Keratinocyte (primary cell): ENCODE results near the gene NT5DC2. TPM values are rescaled to one million over a fixed set of nuclear protein-coding genes. Genes with fewer than 3 reads are reported as not detected.

ENCODE experiments used
- DNase-seq: peaks from one replicate; pipeline ENCODE4 v3.0.0-alpha.2; 2011; ENCODE audit warnings: low read depth, missing footprints, low spot score
- FAIRE-seq: peaks from 2 replicates; lab custom pipeline; 2011; peaks lifted over from hg19 to GRCh38; lab: Jason Lieb, UNC
- H2AFZ ChIP-seq: 2 replicates; pipeline ENCODE4 v1.6.0; 2012; ENCODE audit warnings: low read length, control low read depth, inconsistent platforms; ENCODE audit not compliant: control insufficient read depth
- H3K27ac ChIP-seq: 2 replicates; pipeline ENCODE4 v1.5.1; 2011; ENCODE audit warnings: low read length; ENCODE audit not compliant: control insufficient read depth, insufficient read depth
- H3K27me3 ChIP-seq: 3 replicates; pipeline ENCODE4 v1.6.0; 2011; ENCODE audit warnings: low read length; ENCODE audit not compliant: control insufficient read depth, insufficient read depth; ENCODE audit errors: extremely low read depth
- H3K36me3 ChIP-seq, 2 experiments: 2 replicates in 1 of 2; 3 replicates in 1 of 2; pipeline ENCODE4 v1.5.1; 2011; ENCODE audit warnings: low read length in 2 of 2, mild to moderate bottlenecking in 1 of 2; ENCODE audit not compliant: control insufficient read depth in 2 of 2, insufficient read depth in 2 of 2; ENCODE audit errors: extremely low read depth in 1 of 2
- H3K4me1 ChIP-seq: 3 replicates; pipeline ENCODE4 v1.5.1; 2011; ENCODE audit warnings: low read length; ENCODE audit not compliant: control insufficient read depth, insufficient read depth; ENCODE audit errors: extremely low read depth
- H3K4me2 ChIP-seq: 3 replicates; pipeline ENCODE4 v1.6.0; 2011; ENCODE audit warnings: low read depth, low read length; ENCODE audit not compliant: control insufficient read depth, insufficient read depth; ENCODE audit errors: extremely low read depth
- H3K4me3 ChIP-seq, 3 experiments: fragments of 200-600 bp in 1 of 3; sonication (generic) in 1 of 3; 2 replicates in 2 of 3; 3 replicates in 1 of 3; pipeline ENCODE4 v1.5.1; 2011 to 2016; ENCODE audit warnings: low read length in 3 of 3, mild to moderate bottlenecking in 3 of 3, control low read depth in 2 of 3, inconsistent platforms in 1 of 3, low read depth in 1 of 3, mixed read lengths in 1 of 3, mixed run types in 1 of 3, moderate library complexity in 1 of 3; ENCODE audit not compliant: control insufficient read depth in 2 of 3, insufficient read depth in 2 of 3; ENCODE audit errors: extremely low read depth in 1 of 3
- H3K79me2 ChIP-seq: 2 replicates; pipeline ENCODE4 v1.6.0; 2012; ENCODE audit warnings: low read length; ENCODE audit not compliant: control insufficient read depth, insufficient read depth
- H3K9ac ChIP-seq: 3 replicates; pipeline ENCODE4 v1.6.0; 2011; ENCODE audit warnings: low read length; ENCODE audit not compliant: control insufficient read depth, insufficient read depth; ENCODE audit errors: extremely low read depth
- H3K9me1 ChIP-seq: 3 replicates; pipeline ENCODE4 v1.6.0; 2011; ENCODE audit warnings: low read length; ENCODE audit not compliant: control insufficient read depth, insufficient read depth; ENCODE audit errors: extremely low read depth
- H3K9me3 ChIP-seq: 2 replicates; pipeline ENCODE4 v1.5.1; 2012; ENCODE audit warnings: low read depth, low read length; ENCODE audit not compliant: control insufficient read depth
- H4K20me1 ChIP-seq: 3 replicates; pipeline ENCODE4 v1.6.0; 2011; ENCODE audit warnings: low read length; ENCODE audit not compliant: control insufficient read depth, insufficient read depth; ENCODE audit errors: extremely low read depth
- EZH2 ChIP-seq: IDR thresholded peaks from one replicate; pipeline ENCODE4 v1.6.1; 2012; ENCODE audit warnings: inconsistent platforms, mild to moderate bottlenecking, low read length, moderate library complexity
- dilution Hi-C: fragments of 300-500 bp; cut with MboI; formaldehyde crosslinking; loops from one replicate; pipeline ENCODE4 v1.7.0; 2020; ENCODE audit warnings: low sequenced_read_pairs; ENCODE audit not compliant: extremely low pct_ligation_motif_present
- polyA plus RNA-seq, 5 experiments: library from polyadenylated mRNA; depleted of rRNA in 3 of 5; stranded (reverse) in 3 of 5; stranded (forward) in 1 of 5; unstranded in 1 of 5; fragments of >200 nt; gene quantifications; 1 replicate in 1 of 5; 2 replicates in 3 of 5; 3 replicates in 1 of 5; pipeline versions ENCODE4 v1.2.1 to v1.2.3, GENCODE V29; 2011 to 2012; ENCODE audit warnings: missing spikeins in 2 of 5, low read depth in 1 of 5, low replicate concordance in 1 of 5
- TF ChIP-seq, protein P1 (sequence below), 3 experiments: IDR thresholded peaks in 1 of 3; conservative IDR thresholded peaks in 1 of 3; optimal IDR thresholded peaks in 1 of 3; 2 replicates in 2 of 3; 3 replicates in 1 of 3; pipeline versions ENCODE3 to v1.5.1; 2011; ENCODE audit warnings: low read length in 3 of 3, mild to moderate bottlenecking in 3 of 3, moderate library complexity in 2 of 3, control low read depth in 1 of 3, inconsistent platforms in 1 of 3; ENCODE audit not compliant: insufficient read depth in 2 of 3; ENCODE audit errors: extremely low read depth in 1 of 3

Gene NT5DC2
- polyA plus RNA-seq, 1 donor (not counting 4 experiments of a cell fraction or from before 2014, with no cell fraction given): 54.7 TPM

DNA sequence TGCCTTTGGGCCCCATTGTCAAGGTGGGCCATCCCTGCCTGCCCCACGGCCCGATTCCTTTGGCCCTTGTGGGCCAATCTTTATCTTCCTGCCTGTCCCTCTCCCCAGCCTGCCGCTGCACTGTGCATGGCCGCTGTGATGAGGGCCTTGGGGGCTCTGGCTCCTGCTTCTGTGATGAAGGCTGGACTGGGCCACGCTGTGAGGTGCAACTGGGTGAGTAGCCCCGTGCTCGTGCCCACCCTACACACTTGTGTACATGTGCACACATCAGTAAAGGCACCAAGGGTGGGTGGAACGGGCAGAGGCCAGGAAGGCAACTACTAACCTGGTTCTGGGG is 12.2 kb downstream of the NT5DC2 start:
- FAIRE-seq: no peak
- Histone ChIP-seq H3K9me1 (peaks cover 3% of the 10 kb centered on the region), H3K4me1 (peaks cover 20% of the 10 kb centered on the region), H2AFZ (no peak overlapping the region), H3K27ac (no peak overlapping the region), H3K27me3 (peaks cover 5% of the 10 kb centered on the region), H3K4me3 (no peak overlapping the region), H4K20me1 (peaks cover 3% of the 10 kb centered on the region), H3K4me2 (no peak overlapping the region), H3K9ac (no peak overlapping the region), H3K79me2 (no peaks in the 10 kb centered on the region), H3K36me3 (peaks cover 4% of the 10 kb centered on the region in 2 experiments), H3K9me3 (no peaks in the 10 kb centered on the region)
- no peak for DNase-seq
- dilution Hi-C loops: no loop called here
- TF ChIP-seq, protein P1, sequence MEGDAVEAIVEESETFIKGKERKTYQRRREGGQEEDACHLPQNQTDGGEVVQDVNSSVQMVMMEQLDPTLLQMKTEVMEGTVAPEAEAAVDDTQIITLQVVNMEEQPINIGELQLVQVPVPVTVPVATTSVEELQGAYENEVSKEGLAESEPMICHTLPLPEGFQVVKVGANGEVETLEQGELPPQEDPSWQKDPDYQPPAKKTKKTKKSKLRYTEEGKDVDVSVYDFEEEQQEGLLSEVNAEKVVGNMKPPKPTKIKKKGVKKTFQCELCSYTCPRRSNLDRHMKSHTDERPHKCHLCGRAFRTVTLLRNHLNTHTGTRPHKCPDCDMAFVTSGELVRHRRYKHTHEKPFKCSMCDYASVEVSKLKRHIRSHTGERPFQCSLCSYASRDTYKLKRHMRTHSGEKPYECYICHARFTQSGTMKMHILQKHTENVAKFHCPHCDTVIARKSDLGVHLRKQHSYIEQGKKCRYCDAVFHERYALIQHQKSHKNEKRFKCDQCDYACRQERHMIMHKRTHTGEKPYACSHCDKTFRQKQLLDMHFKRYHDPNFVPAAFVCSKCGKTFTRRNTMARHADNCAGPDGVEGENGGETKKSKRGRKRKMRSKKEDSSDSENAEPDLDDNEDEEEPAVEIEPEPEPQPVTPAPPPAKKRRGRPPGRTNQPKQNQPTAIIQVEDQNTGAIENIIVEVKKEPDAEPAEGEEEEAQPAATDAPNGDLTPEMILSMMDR (optimal IDR thresholded peaks at IDR 0.05 in 1 of 3, IDR thresholded peaks at IDR 0.05 in 1 of 3, conservative IDR thresholded peaks at IDR 0.05 in 1 of 3; ENCODE audit: extremely low read depth in 1 of 3, insufficient read depth in 2 of 3, low read length in 3 of 3): no peak
- TF ChIP-seq EZH2: no peak

DNA sequence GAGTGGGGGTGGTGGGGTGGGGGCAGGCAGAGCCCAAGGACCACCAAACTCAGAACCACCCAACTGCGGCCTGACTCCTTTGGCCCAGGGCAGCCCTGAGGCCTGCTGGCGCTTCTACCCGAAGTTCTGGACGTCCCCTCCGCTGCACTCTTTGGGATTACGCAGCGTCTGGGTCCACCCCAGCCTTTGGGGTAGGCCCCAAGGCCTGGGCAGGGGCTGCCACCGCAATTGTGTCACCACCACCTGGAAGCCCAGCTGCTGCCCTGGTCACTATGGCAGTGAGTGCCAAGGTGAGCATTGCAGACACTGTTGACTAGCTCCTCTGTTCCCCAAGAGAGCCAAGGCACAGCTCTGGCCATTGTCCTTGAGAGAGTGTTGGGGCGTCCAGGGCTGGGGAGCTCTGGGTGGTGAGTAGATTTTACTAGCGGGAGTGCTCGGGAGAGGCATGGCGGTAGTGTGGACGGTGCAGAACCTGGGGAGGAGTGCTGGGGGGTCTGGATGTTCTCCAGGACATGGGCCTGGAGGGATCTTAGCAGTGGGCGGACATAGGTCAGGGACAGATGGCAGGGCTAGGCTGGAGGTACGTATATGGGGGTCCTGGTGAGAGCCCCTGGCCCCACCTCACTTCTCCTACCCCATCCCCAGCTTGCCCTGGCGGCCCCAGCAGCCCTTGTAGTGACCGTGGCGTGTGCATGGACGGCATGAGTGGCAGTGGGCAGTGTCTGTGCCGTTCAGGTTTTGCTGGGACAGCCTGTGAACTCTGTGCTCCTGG is 12.8 kb downstream of the NT5DC2 start:
- TF ChIP-seq, protein P1 (optimal IDR thresholded peaks at IDR 0.05 in 1 of 3, IDR thresholded peaks at IDR 0.05 in 1 of 3, conservative IDR thresholded peaks at IDR 0.05 in 1 of 3; ENCODE audit: extremely low read depth in 1 of 3, insufficient read depth in 2 of 3, low read length in 3 of 3): no peak
- no peak for TF ChIP-seq EZH2
- Histone ChIP-seq H3K4me1 (peaks cover 14% of the 10 kb centered on the region), H4K20me1 (peaks cover 3% of the 10 kb centered on the region), H3K4me2 (no peak overlapping the region), H3K36me3 (peaks cover 4% of the 10 kb centered on the region in 2 experiments), H2AFZ (no peak overlapping the region), H3K4me3 (no peak overlapping the region), H3K9ac (no peak overlapping the region), H3K79me2 (no peaks in the 10 kb centered on the region), H3K27me3 (peaks cover 5% of the 10 kb centered on the region), H3K27ac (no peak overlapping the region), H3K9me1 (peaks cover 3% of the 10 kb centered on the region), H3K9me3 (no peaks in the 10 kb centered on the region)
- dilution Hi-C loops: no loop called here
- no peak for FAIRE-seq
- DNase-seq: no peak
